WTC11 (cell line): Measurements from ENCODE around the gene JSRP1. TPM values are rescaled to one million over a fixed set of nuclear protein-coding genes. Genes with fewer than 3 reads are reported as not detected.

ENCODE experiments used
- ATAC-seq: fragments of 200-7000 bp; cut with Tn5 transposase; 2 replicates; pipeline ENCODE4 v1.10.0; 2021; ENCODE audit warnings: mild to moderate bottlenecking, moderate library complexity
- CTCF ChIA-PET: fragments of 300-600 bp; sonication (Branson Sonifier 250); formaldehyde crosslinking; loops from one replicate; lab custom pipeline; 2021; ENCODE audit warnings: antibody characterized with exemption; lab: Charles Lee
- POLR2A ChIA-PET: fragments of 350-600 bp; sonication (Branson Sonifier 250); formaldehyde crosslinking; loops from one replicate; lab custom pipeline; 2021; ENCODE audit warnings: antibody characterized with exemption; lab: Charles Lee
- DNase-seq: peaks from one replicate; pipeline ENCODE4 v3.0.0; 2021; ENCODE audit warnings: low spot score
- H3K27ac Mint-ChIP-seq: 2 replicates; pipeline ENCODE4 v1.8.0; 2021; ENCODE audit warnings: mixed read lengths
- H3K27me3 Mint-ChIP-seq: 2 replicates; pipeline ENCODE4 v1.8.0; 2021; ENCODE audit warnings: low read depth, mild to moderate bottlenecking, moderate library complexity, mixed read lengths
- H3K36me3 Mint-ChIP-seq: 2 replicates; pipeline ENCODE4 v1.8.0; 2021; ENCODE audit warnings: mixed read lengths
- H3K4me1 Mint-ChIP-seq: 2 replicates; pipeline ENCODE4 v1.8.0; 2022; ENCODE audit warnings: mixed read lengths
- H3K4me3 Mint-ChIP-seq: 2 replicates; pipeline ENCODE4 v1.8.0; 2021; ENCODE audit warnings: mild to moderate bottlenecking, moderate library complexity, mixed read lengths
- H3K9me3 Mint-ChIP-seq: 2 replicates; pipeline ENCODE4 v1.8.0; 2021; ENCODE audit warnings: mixed read lengths
- AFF4 ChIP-seq: sonication (generic); formaldehyde crosslinking; IDR thresholded peaks from 2 replicates; pipeline ENCODE4 v1.8.1; 2023; ENCODE audit warnings: mild to moderate bottlenecking, missing genetic modification reagents, borderline replicate concordance
- CREB1 ChIP-seq: sonication (generic); formaldehyde crosslinking; IDR thresholded peaks from 2 replicates; pipeline ENCODE4 v1.8.0; 2023; ENCODE audit warnings: mild to moderate bottlenecking, missing genetic modification reagents
- ESRRA ChIP-seq: sonication (generic); formaldehyde crosslinking; IDR thresholded peaks from 2 replicates; pipeline ENCODE4 v1.8.1; 2022; ENCODE audit warnings: mild to moderate bottlenecking, missing genetic modification reagents, borderline replicate concordance
- FOXJ3 ChIP-seq: sonication (generic); formaldehyde crosslinking; IDR thresholded peaks from 2 replicates; pipeline ENCODE4 v1.9.0; 2021; ENCODE audit warnings: missing genetic modification reagents, mild to moderate bottlenecking, borderline replicate concordance
- FOXK1 ChIP-seq: sonication (generic); formaldehyde crosslinking; IDR thresholded peaks from 2 replicates; pipeline ENCODE4 v1.8.0; 2022; ENCODE audit warnings: mild to moderate bottlenecking, moderate library complexity, missing genetic modification reagents
- HMGA2 ChIP-seq: fragments of 250-450 bp; sonication (Bioruptor Pico); IDR thresholded peaks from 2 replicates; pipeline ENCODE4 v1.4.0; 2021; ENCODE audit warnings: mild to moderate bottlenecking, moderate library complexity
- JAZF1 ChIP-seq: fragments of 250-450 bp; sonication (Bioruptor Pico); IDR thresholded peaks from 2 replicates; pipeline ENCODE4 v1.9.0; 2021; ENCODE audit warnings: moderate library complexity, mild to moderate bottlenecking, inconsistent platforms
- JUN ChIP-seq: sonication (generic); formaldehyde crosslinking; IDR thresholded peaks from 2 replicates; pipeline ENCODE4 v1.8.0; 2023; ENCODE audit warnings: mild to moderate bottlenecking, missing genetic modification reagents
- KAT7 ChIP-seq: sonication (generic); formaldehyde crosslinking; IDR thresholded peaks from 2 replicates; pipeline ENCODE4 v1.8.1; 2023; ENCODE audit warnings: missing genetic modification reagents, mild to moderate bottlenecking, borderline replicate concordance
- MLX ChIP-seq: sonication (generic); formaldehyde crosslinking; IDR thresholded peaks from 2 replicates; pipeline ENCODE4 v1.8.1; 2023; ENCODE audit warnings: mild to moderate bottlenecking, missing genetic modification reagents, moderate library complexity
- NFYB ChIP-seq: sonication (generic); formaldehyde crosslinking; conservative IDR thresholded peaks from 2 replicates; pipeline ENCODE4 v1.8.0; 2022; ENCODE audit warnings: low read depth, missing genetic modification reagents
- NR2C2 ChIP-seq: sonication (generic); formaldehyde crosslinking; IDR thresholded peaks from 2 replicates; pipeline ENCODE4 v1.8.0; 2022; ENCODE audit warnings: mild to moderate bottlenecking, missing genetic modification reagents
- NR3C1 ChIP-seq: sonication (generic); formaldehyde crosslinking; conservative IDR thresholded peaks from 2 replicates; pipeline ENCODE4 v1.8.1; 2023; ENCODE audit warnings: low read depth, mild to moderate bottlenecking, missing genetic modification reagents
- OVOL2 ChIP-seq: fragments of 250-450 bp; sonication (Bioruptor Pico); IDR thresholded peaks from 2 replicates; pipeline ENCODE4 v1.9.0; 2021; ENCODE audit warnings: mild to moderate bottlenecking, borderline replicate concordance
- SMAD4 ChIP-seq: sonication (generic); formaldehyde crosslinking; IDR thresholded peaks from 2 replicates; pipeline ENCODE4 v1.8.0; 2022; ENCODE audit warnings: mild to moderate bottlenecking, missing genetic modification reagents
- SP1 ChIP-seq: sonication (generic); formaldehyde crosslinking; conservative IDR thresholded peaks from 2 replicates; pipeline ENCODE4 v1.8.1; 2022; ENCODE audit warnings: missing genetic modification reagents
- STAT6 ChIP-seq: sonication (generic); formaldehyde crosslinking; conservative IDR thresholded peaks from 2 replicates; pipeline ENCODE4 v1.8.1; 2023; ENCODE audit warnings: mild to moderate bottlenecking, low read depth, missing genetic modification reagents, moderate library complexity
- TEAD1 ChIP-seq: sonication (generic); formaldehyde crosslinking; IDR thresholded peaks from 2 replicates; pipeline ENCODE4 v1.8.0; 2022; ENCODE audit warnings: mild to moderate bottlenecking, missing genetic modification reagents
- ZNF671 ChIP-seq: fragments of 250-450 bp; sonication (Bioruptor Pico); IDR thresholded peaks from 2 replicates; pipeline ENCODE4 v1.8.0; 2021; ENCODE audit warnings: mild to moderate bottlenecking
- total RNA-seq: library from RNA; stranded (reverse); gene quantifications from 3 replicates; pipeline ENCODE4 v1.2.3, GENCODE V29; 2021

Gene JSRP1
- total RNA-seq, 1 experiment from 2014 or later, result 0.33 TPM

DNA sequence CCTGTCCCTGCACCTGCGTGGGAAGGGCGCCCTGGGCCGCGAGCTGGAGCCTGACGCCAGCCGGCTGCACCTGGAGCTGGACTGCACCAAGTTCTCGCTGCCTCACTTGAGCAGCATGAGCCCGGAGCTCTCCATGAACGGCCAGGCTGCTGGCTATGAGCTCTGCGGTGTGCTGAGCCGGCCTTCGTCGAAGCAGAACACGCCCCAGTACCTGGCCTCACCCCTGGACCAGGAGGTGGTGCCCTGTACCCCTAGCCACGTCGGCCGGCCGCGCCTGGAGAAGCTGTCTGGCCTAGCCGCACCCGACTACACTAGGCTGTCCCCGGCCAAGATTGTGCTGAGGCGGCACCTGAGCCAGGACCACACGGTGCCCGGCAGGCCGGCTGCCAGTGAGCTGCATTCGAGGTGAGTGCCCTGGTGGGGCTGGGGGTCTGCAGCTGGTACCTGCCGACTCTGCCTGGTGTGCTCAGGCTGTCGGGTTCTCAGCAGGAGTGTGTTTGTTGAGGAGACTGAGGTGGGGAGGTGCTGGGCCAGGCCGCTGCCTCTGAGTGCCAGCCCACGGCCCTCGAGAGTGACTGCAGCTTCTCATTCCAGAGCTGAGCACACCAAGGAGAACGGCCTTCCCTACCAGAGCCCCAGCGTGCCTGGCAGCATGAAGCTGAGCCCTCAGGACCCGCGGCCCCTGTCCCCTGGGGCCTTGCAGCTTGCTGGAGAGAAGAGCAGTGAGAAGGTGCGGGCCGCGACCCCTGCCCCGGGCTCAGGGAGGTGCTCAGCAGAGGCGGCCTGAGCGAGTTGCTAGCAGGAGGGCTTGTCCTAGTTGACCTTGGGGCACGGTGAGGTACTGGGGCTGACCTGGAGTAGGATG, 39.6 kb downstream of the JSRP1 start:
- Mint-ChIP-seq H3K9me3 (no peaks in the 10 kb centered on the region), H3K36me3 (peaks cover 32% of the 10 kb centered on the region), H3K4me1 (no peaks in the 10 kb centered on the region), H3K4me3 (no peak overlapping the region), H3K27ac (peak overlapping the region; percentile 89), H3K27me3 (no peaks in the 10 kb centered on the region)
- no peak for DNase-seq
- TF ChIP-seq SMAD4, result no peak
- TF ChIP-seq NR2C2, result no peak
- no peak for TF ChIP-seq MLX
- no peak for TF ChIP-seq JAZF1
- no peak for TF ChIP-seq FOXJ3 (CRISPR knock-in tag)
- TF ChIP-seq CREB1 (CRISPR knock-in tag), result no peak
- no peak for TF ChIP-seq HMGA2 (CRISPR knock-in tag)
- no peak for TF ChIP-seq STAT6
- TF ChIP-seq AFF4 (CRISPR knock-in tag), result no peak
- CTCF ChIA-PET, result interaction anchor here (1.0 to 2.5 kb wide), 3 partner anchors 17 to 61 kb away, joined by 3 to 13 read pairs (median 4); no protein-coding TSS in a partner anchor
- POLR2A ChIA-PET, result no interaction called here
- no peak for ATAC-seq

DNA sequence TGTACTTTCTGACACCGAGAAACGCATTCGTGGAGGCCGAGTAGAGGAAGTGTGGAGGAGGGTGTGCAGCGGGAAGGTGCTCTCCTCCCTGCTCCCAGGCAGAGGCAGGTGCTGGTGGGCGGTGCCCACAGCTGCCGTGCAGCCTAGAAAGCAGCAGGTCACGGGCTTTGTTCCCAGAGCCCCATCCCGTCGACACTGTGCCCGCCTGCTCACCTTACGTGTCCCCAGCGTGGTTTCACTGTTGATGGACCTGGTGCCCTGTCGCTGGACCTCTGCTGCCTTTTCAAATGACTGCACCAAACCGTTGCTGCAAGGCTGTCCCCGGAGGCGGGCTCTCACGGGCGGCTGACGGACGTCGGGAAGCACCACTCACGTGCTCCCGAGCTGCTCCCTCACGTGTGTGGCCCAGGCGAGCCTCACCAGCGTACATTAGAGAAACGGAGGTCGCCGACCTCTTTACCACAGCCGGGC, 40.9 kb downstream of the JSRP1 start:
- no peak overlapping the region for H3K4me3 Mint-ChIP-seq
- peak overlapping the region; percentile 53; the same call in 1 of the 2 replicates for H3K27ac Mint-ChIP-seq
- POLR2A ChIA-PET, result interaction anchor here (0.6 kb wide), 1 partner anchor 357 kb away, joined by 3 read pairs; no protein-coding TSS in a partner anchor
- peaks cover 44% of the 10 kb centered on the region for H3K36me3 Mint-ChIP-seq
- CTCF ChIA-PET, result interaction anchor here (0.6 to 2.5 kb wide), 3 partner anchors 16 to 186 kb away, joined by 3 to 13 read pairs (median 3); partner anchors contain the start of gene IZUMO4
- H3K27me3 Mint-ChIP-seq, result no peaks in the 10 kb centered on the region
- H3K4me1 Mint-ChIP-seq, result no peaks in the 10 kb centered on the region
- DNase-seq (peak; percentile 47), ATAC-seq (peak; percentile 64)
- no peaks in the 10 kb centered on the region for H3K9me3 Mint-ChIP-seq
- no peak for TF ChIP-seq TEAD1
- TF ChIP-seq NFYB (CRISPR knock-in tag), result peak; percentile 42; the same call in 1 of the 2 replicates

- DNase-seq, result no peak
- H3K4me3 Mint-ChIP-seq, result no peak overlapping the region
- H3K36me3 Mint-ChIP-seq, result peaks cover 41% of the 10 kb centered on the region
- H3K27ac Mint-ChIP-seq, result no peak overlapping the region
- no peaks in the 10 kb centered on the region for H3K27me3 Mint-ChIP-seq
- ChIA-PET POLR2A (no interaction called here), CTCF (interaction anchor here (1.0 kb wide), 1 partner anchor 58 kb away, joined by 3 read pairs; no protein-coding TSS in a partner anchor)
- H3K9me3 Mint-ChIP-seq, result no peaks in the 10 kb centered on the region
- no peak for ATAC-seq
- TF ChIP-seq JUN (no peak), ESRRA (CRISPR knock-in tag) (no peak), NR3C1 (no peak), ZNF671 (CRISPR knock-in tag) (no peak), OVOL2 (CRISPR knock-in tag) (no peak), SP1 (CRISPR knock-in tag) (no peak), FOXK1 (CRISPR knock-in tag) (no peak), KAT7 (CRISPR knock-in tag) (no peak)
- H3K4me1 Mint-ChIP-seq, result no peaks in the 10 kb centered on the region
Observed at GRCh38 chr19:2214251-2214650, 42.0 kb downstream of the JSRP1 start.
